HepG2 (cell line): ENCODE data around the gene ACP2. TPM values are rescaled to one million over a fixed set of nuclear protein-coding genes. Genes with fewer than 3 reads are reported as not detected.

Experiments
- ATAC-seq: fragments of 200-7000 bp; cut with Tn5 transposase; 3 replicates; pipeline ENCODE4 v1.9.1; 2020; ENCODE audit warnings: mild to moderate bottlenecking, moderate library complexity
- Bru-seq: library from RNA; stranded (reverse); fragments of 400-500 nt; gene quantifications from one replicate; lab custom pipeline; 2021; lab: Mats Ljungman, UMichigan
- BruChase-seq, 2 experiments: library from RNA; stranded (reverse); fragments of 400-500 nt; gene quantifications; one replicate each; lab custom pipeline; 2021; lab: Mats Ljungman, UMichigan
- BruUV-seq: library from RNA; stranded (reverse); fragments of 400-500 nt; replicated peaks from 2 replicates; lab custom pipeline; 2021; lab: Mats Ljungman, UMichigan
- CTCF ChIA-PET: fragments of 300-600 bp; formaldehyde crosslinking; extraction: SDS; loops from one replicate; lab custom pipeline; 2021; ENCODE audit warnings: low total read pairs, inconsistent platforms, low intra/inter-chr PET ratio; lab: Yijun Ruan, JAX
- POLR2A ChIA-PET: fragments of 350-600 bp; sonication (Branson Sonifier 250); formaldehyde crosslinking; loops from one replicate; lab custom pipeline; 2020; ENCODE audit warnings: antibody characterized with exemption, inconsistent platforms; lab: Yijun Ruan, JAX
- DNase-seq: peaks from one replicate; pipeline ENCODE4 v3.0.0-alpha.2; 2015; ENCODE audit warnings: low spot score
- FAIRE-seq: peaks from 3 replicates; lab custom pipeline; 2011; peaks lifted over from hg19 to GRCh38; lab: Jason Lieb, UNC
- H2AFZ ChIP-seq: one replicate; pipeline ENCODE4 v1.6.1; 2011; ENCODE audit warnings: low read length, inconsistent platforms
- H3K27ac ChIP-seq: fragments of 300-600 bp; 3 replicates; pipeline ENCODE4 v1.8.0; 2011; ENCODE audit warnings: mixed run types, mild to moderate bottlenecking, mixed read lengths, low read length, inconsistent platforms; ENCODE audit not compliant: insufficient read depth; ENCODE audit errors: extremely low read length
- H3K27me3 ChIP-seq, 2 experiments: fragments of 200-600 bp in 1 of 2; 2 replicates in 1 of 2; 3 replicates in 1 of 2; pipeline versions ENCODE4 v1.6.0 to v1.8.0; 2011; ENCODE audit warnings: low read length in 2 of 2, mild to moderate bottlenecking in 2 of 2, moderate library complexity in 2 of 2, inconsistent platforms in 1 of 2; ENCODE audit not compliant: insufficient read depth in 2 of 2, control insufficient read depth in 1 of 2
- H3K36me3 ChIP-seq, 2 experiments: fragments of 200-600 bp in 1 of 2; replicated peaks in 1 of 2; 2 replicates in 1 of 2; 3 replicates in 1 of 2; pipeline versions ENCODE4 v1.5.1 to v1.8.0; 2011; ENCODE audit warnings: low read length in 2 of 2, inconsistent platforms in 1 of 2; ENCODE audit not compliant: insufficient read depth in 2 of 2, control insufficient read depth in 1 of 2
- H3K4me1 ChIP-seq: 2 replicates; pipeline ENCODE4 v1.5.1; 2012; ENCODE audit warnings: low read length, inconsistent platforms; ENCODE audit not compliant: insufficient read depth
- H3K4me2 ChIP-seq: 2 replicates; pipeline ENCODE4 v1.6.0; 2011; ENCODE audit warnings: low read depth, low read length, inconsistent platforms
- H3K4me3 ChIP-seq, 3 experiments: fragments of 200-600 bp in 1 of 3; sonication (generic), shearing (Covaris generic) in 1 of 3; replicated peaks in 1 of 3; 2 replicates each; pipeline ENCODE4 v1.5.1; 2011 to 2016; ENCODE audit warnings: low read length in 3 of 3, inconsistent platforms in 2 of 3, low read depth in 2 of 3, mild to moderate bottlenecking in 2 of 3, control low read depth in 1 of 3, mixed read lengths in 1 of 3; ENCODE audit not compliant: insufficient read depth in 1 of 3
- H3K79me2 ChIP-seq: one replicate; pipeline ENCODE4 v1.6.1; 2011; ENCODE audit warnings: low read length, inconsistent platforms; ENCODE audit not compliant: insufficient read depth
- H3K9ac ChIP-seq: 2 replicates; pipeline ENCODE4 v1.6.0; 2011; ENCODE audit warnings: mild to moderate bottlenecking, low read depth, low read length, inconsistent platforms; ENCODE audit not compliant: insufficient read depth
- H3K9me3 ChIP-seq: 2 replicates; pipeline ENCODE4 v1.5.1; 2012; ENCODE audit warnings: mild to moderate bottlenecking, low read length
- H4K20me1 ChIP-seq: 2 replicates; pipeline ENCODE4 v1.6.0; 2011; ENCODE audit warnings: inconsistent platforms, mild to moderate bottlenecking, low read length, moderate library complexity; ENCODE audit not compliant: insufficient read depth
- ARNTL ChIP-seq: sonication (generic); formaldehyde crosslinking; IDR thresholded peaks from 2 replicates; pipeline ENCODE4 v1.4.0; 2020; ENCODE audit warnings: mild to moderate bottlenecking, missing genetic modification reagents
- ATF1 ChIP-seq: IDR thresholded peaks from 2 replicates; pipeline ENCODE4 v1.6.1; 2016; ENCODE audit warnings: mild to moderate bottlenecking, control low read depth
- BCL6 ChIP-seq: IDR thresholded peaks from 2 replicates; pipeline ENCODE4 v1.6.1; 2016; ENCODE audit warnings: missing genetic modification reagents, missing compliant biosample characterization
- MAZ ChIP-seq, 2 experiments: sonication (generic) in 1 of 2; formaldehyde crosslinking in 1 of 2; IDR thresholded peaks; 2 replicates each; pipeline versions ENCODE4 v1.5.0 to v1.6.1; 2012 to 2020; ENCODE audit warnings: low read depth in 2 of 2, mild to moderate bottlenecking in 2 of 2, borderline replicate concordance in 1 of 2, improper control_type of control experiment in 1 of 2, low read length in 1 of 2, missing genetic modification reagents in 1 of 2, moderate library complexity in 1 of 2
- NFKBIZ ChIP-seq: IDR thresholded peaks from 2 replicates; pipeline ENCODE4 v1.6.1; 2018; ENCODE audit warnings: missing genetic modification reagents, missing compliant biosample characterization
- PLRG1 ChIP-seq: fragments of 450-650 bp; conservative IDR thresholded peaks from 2 replicates; pipeline ENCODE4 v1.6.1; 2016
- RNF2 ChIP-seq: fragments of 450-650 bp; conservative IDR thresholded peaks from 2 replicates; pipeline ENCODE4 v1.6.1; 2016; ENCODE audit warnings: low read depth
- WIZ ChIP-seq: sonication (generic); formaldehyde crosslinking; IDR thresholded peaks from 2 replicates; pipeline ENCODE4 v1.5.1; 2020; ENCODE audit warnings: mild to moderate bottlenecking, missing genetic modification reagents
- ZNF205 ChIP-seq: IDR thresholded peaks from 2 replicates; pipeline ENCODE4 v1.6.1; 2018; ENCODE audit warnings: missing biosample characterization, missing genetic modification reagents
- ZNF468 ChIP-seq: sonication (generic); formaldehyde crosslinking; IDR thresholded peaks from 2 replicates; pipeline ENCODE4 v1.8.0; 2022; ENCODE audit warnings: mild to moderate bottlenecking, moderate library complexity, missing genetic modification reagents
- ZNF484 ChIP-seq: sonication (generic); formaldehyde crosslinking; IDR thresholded peaks from 2 replicates; pipeline ENCODE4 v1.5.1; 2020; ENCODE audit warnings: mild to moderate bottlenecking, low read depth, missing genetic modification reagents, borderline replicate concordance
- ZNF510 ChIP-seq: sonication (generic); formaldehyde crosslinking; IDR thresholded peaks from 2 replicates; pipeline ENCODE4 v1.4.0; 2020; ENCODE audit warnings: low read depth, mild to moderate bottlenecking, missing genetic modification reagents
- ZNF512B ChIP-seq: sonication (generic); formaldehyde crosslinking; IDR thresholded peaks from 2 replicates; pipeline ENCODE4 v1.5.1; 2020; ENCODE audit warnings: missing genetic modification reagents, mild to moderate bottlenecking, borderline replicate concordance
- ZNF790 ChIP-seq: sonication (generic); formaldehyde crosslinking; IDR thresholded peaks from 2 replicates; pipeline ENCODE4 v1.8.0; 2022; ENCODE audit warnings: missing genetic modification reagents, mild to moderate bottlenecking, borderline replicate concordance
- ZNF891 ChIP-seq: sonication (generic); formaldehyde crosslinking; IDR thresholded peaks from 2 replicates; pipeline ENCODE4 v1.5.0; 2020; ENCODE audit warnings: mild to moderate bottlenecking, missing genetic modification reagents
- WGBS: methylation state at CpG from one replicate; pipeline ENCODE4 v1.1.6; 2017; ENCODE audit warnings: low lambda C conversion rate; 5-methylcytosine and 5-hydroxymethylcytosine counted together
- in situ Hi-C: cut with HindIII; loops from 2 replicates; pipeline ENCODE4 v1.10.0; 2017; ENCODE audit warnings: low pct_unique_long_range_greater_than_20kb; ENCODE audit not compliant: extremely low pct_ligation_motif_present
- intact Hi-C: fragments of 100-400 bp; cut with micrococcal nuclease; formaldehyde crosslinking; loops from one replicate; pipeline ENCODE4 v1.10.0; 2022; ENCODE audit not compliant: unreplicated experiment
- long read RNA-seq, 2 experiments: library from RNA in 1 of 2; library from polyadenylated mRNA in 1 of 2; stranded (forward) in 1 of 2; unstranded in 1 of 2; transcript quantifications; one replicate each; pipeline ENCODE4 v2.0.0, GENCODE V29; 2019 to 2022
- polyA minus RNA-seq, 3 experiments: library from RNA; depleted of rRNA, polyadenylated mRNA; stranded (reverse); fragments of >200 nt; gene quantifications; 2 replicates each; pipeline ENCODE4 v1.2.3, GENCODE V29; 2011; ENCODE audit warnings: low replicate concordance in 1 of 3
- polyA plus RNA-seq, 8 experiments: library from polyadenylated mRNA; depleted of rRNA in 3 of 8; stranded (reverse) in 7 of 8; unstranded in 1 of 8; fragments of >200 nt; fragmentation: Illumina TruSeq in 4 of 8; extraction: Trizol in 4 of 8; gene quantifications; 2 replicates each; pipeline versions ENCODE4 v1.2.1 to v1.2.3, GENCODE V29; 2011 to 2016; ENCODE audit warnings: low read depth in 4 of 8, missing spikeins in 1 of 8, mixed read lengths in 1 of 8; ENCODE audit not compliant: insufficient read depth in 1 of 8
- total RNA-seq, 5 experiments: library from RNA; depleted of rRNA; stranded (reverse); fragments of >200 nt; fragmentation: Illumina TruSeq; extraction: Trizol; gene quantifications; 2 replicates each; pipeline ENCODE4 v1.2.3, GENCODE V29; 2016; ENCODE audit warnings: low read depth in 1 of 5

ACP2 gene
- 7.8 and 20.2 TPM in 2 replicates for total RNA-seq (2016; rRNA removed; fragmentation: Illumina TruSeq; extraction: Trizol)
- total RNA-seq (2016; cell fraction: cytosol; rRNA removed; fragmentation: Illumina TruSeq; extraction: Trizol; ENCODE audit: low read depth) = 4.1 and 4.5 TPM in 2 replicates
- 6.4 and 19.4 TPM in 2 replicates for total RNA-seq (2016; cell fraction: insoluble cytoplasmic fraction; rRNA removed; fragmentation: Illumina TruSeq; extraction: Trizol)
- 7.4 and 7.6 TPM in 2 replicates for total RNA-seq (2016; cell fraction: membrane; rRNA removed; fragmentation: Illumina TruSeq; extraction: Trizol)
- total RNA-seq (2016; cell fraction: nucleus; rRNA removed; fragmentation: Illumina TruSeq; extraction: Trizol) = 22.3 and 27.4 TPM in 2 replicates
- polyA plus RNA-seq (2011; rRNA removed) = 17.7 and 27.5 TPM in 2 replicates
- 11.6 and 12.5 TPM in 2 replicates for polyA plus RNA-seq (2011; cell fraction: cytosol; rRNA removed)
- 57.6 and 68.7 TPM in 2 replicates for polyA plus RNA-seq (2011; cell fraction: nucleus; rRNA removed)
- polyA plus RNA-seq (2012) = 14.7 and 15.9 TPM in 2 replicates
- polyA plus RNA-seq (2016; cell fraction: cytosol; fragmentation: Illumina TruSeq; extraction: Trizol; ENCODE audit: low read depth) = 3.3 and 3.6 TPM in 2 replicates
- polyA plus RNA-seq (2016; cell fraction: insoluble cytoplasmic fraction; fragmentation: Illumina TruSeq; extraction: Trizol; ENCODE audit: low read depth) = 6.0 and 8.7 TPM in 2 replicates
- 6.0 and 6.5 TPM in 2 replicates for polyA plus RNA-seq (2016; cell fraction: membrane; fragmentation: Illumina TruSeq; extraction: Trizol; ENCODE audit: low read depth)
- 38.9 and 42.1 TPM in 2 replicates for polyA plus RNA-seq (2016; cell fraction: nucleus; fragmentation: Illumina TruSeq; extraction: Trizol; ENCODE audit: insufficient read depth, low read depth)
- polyA minus RNA-seq (2011; rRNA and poly(A)+ RNA removed; ENCODE audit: low replicate concordance) = 55.8 and 92.1 TPM in 2 replicates
- 13.0 and 13.5 TPM in 2 replicates for polyA minus RNA-seq (2011; cell fraction: cytosol; rRNA and poly(A)+ RNA removed)
- 35.7 and 37.6 TPM in 2 replicates for polyA minus RNA-seq (2011; cell fraction: nucleus; rRNA and poly(A)+ RNA removed)
- Bru-seq, nascent RNA = percentile 57 among the genes with signal in this experiment
- BruChase-seq, experiment 1, labeled RNA remaining after a 6-hour chase = percentile 61 among the genes with signal in this experiment
- BruChase-seq, experiment 2, labeled RNA remaining after a 2-hour chase = percentile 54 among the genes with signal in this experiment
- long read RNA-seq, experiment 1, transcript ACP2-201 (11 exons, 2,203 nt) = major isoform, 17 of 24 reads
- long read RNA-seq, experiment 1, partial matches to known transcripts = 1 of 24 reads
- long read RNA-seq, experiment 1, other reads (novel, unspliced or antisense) = 5 of 24 reads
- long read RNA-seq, experiment 2, transcript ACP2-201 (11 exons, 2,203 nt) = major isoform, 51 of 81 reads
- long read RNA-seq, experiment 2, partial matches to known transcripts = 7 of 81 reads
- long read RNA-seq, experiment 2, other reads (novel, unspliced or antisense) = 23 of 81 reads

- Histone ChIP-seq H3K9me3 (no peaks in the 10 kb centered on the region), H4K20me1 (no peaks in the 10 kb centered on the region), H2AFZ (no peak within 1 kb of the TSS), H3K4me3 (peak within 1 kb of the TSS; percentile 69 to 92 (median 85)), H3K36me3 (peaks cover 6 to 16% of the 10 kb centered on the region in 2 experiments; a peak in 3 of 5 replicates), H3K4me1 (peaks cover 69% of the 10 kb centered on the region), H3K9ac (peak within 1 kb of the TSS; percentile 84), H3K27me3 (no peaks in the 10 kb centered on the region; a peak in 1 of 5 replicates), H3K79me2 (peaks cover 43% of the 10 kb centered on the region), H3K27ac (peak within 1 kb of the TSS; percentile 94), H3K4me2 (peak within 1 kb of the TSS; percentile 88)
- BruUV-seq = TSS peak; percentile 87
- under 1% methylated on average over 20 of the region's 45 CpGs for WGBS
- peak; percentile 85 for DNase-seq
- POLR2A ChIA-PET = interaction anchor here (0.9 to 4.1 kb wide), 20 partner anchors 9 to 655 kb away, joined by 3 to 106 read pairs (median 10); partner anchors contain the start of genes AMBRA1, ARFGAP2, CSTPP1 and DDB2
- FAIRE-seq = no peak
- CTCF ChIA-PET = no interaction called here
- in situ Hi-C loops (loop anchor here (5.0 kb wide), 1 partner anchor 72 kb away; the partner anchor contains the start of gene ARFGAP2), intact Hi-C loops (no loop called here)
- ATAC-seq = peak; percentile 89
- TF ChIP-seq ZNF790 (no peak), NFKBIZ (peak; percentile 95), WIZ (peak; percentile 49; the same call in 1 of the 2 replicates), ATF1 (CRISPR knock-in tag) (no peak), ZNF205 (peak; percentile 81), PLRG1 (no peak), ZNF468 (peak; percentile 72; the same call in 1 of the 2 replicates), RNF2 (peak; percentile 66; the same call in 1 of the 2 replicates), ZNF484 (CRISPR knock-in tag) (no peak), ZNF510 (no peak), ZNF512B (CRISPR knock-in tag) (peak; percentile 66; the same call in 1 of the 2 replicates), ARNTL (CRISPR knock-in tag) (peak; percentile 52; the same call in 1 of the 2 replicates), BCL6 (CRISPR knock-in tag) (peak; percentile 80), MAZ (IDR thresholded peaks at IDR 0.05; ENCODE audit: borderline replicate concordance, low read depth, low read length) (no peak; the same call in 1 of the 2 replicates), MAZ (CRISPR knock-in tag; IDR thresholded peaks at IDR 0.05; ENCODE audit: low read depth) (peak; percentile 87), ZNF891 (CRISPR knock-in tag) (peak; percentile 99)
Measured at GRCh38 chr11:47248664-47249377, at the start of gene ACP2. Gene ACP2 (minus strand): TSS chr11:47248814. CDS start chr11:47248789, 25 bp downstream.
